Measurements from ENCODE around the gene LTO1. TPM values are rescaled to one million over a fixed set of nuclear protein-coding genes. Genes with fewer than 3 reads are reported as not detected.
A peak's percentile ranks its signal among the peaks of the same experiment; 100 is the strongest.

The LTO1 gene
- total RNA-seq, 4 donors from 2014 or later: 4.1 to 30.7 (median 17.4) TPM

DNA sequence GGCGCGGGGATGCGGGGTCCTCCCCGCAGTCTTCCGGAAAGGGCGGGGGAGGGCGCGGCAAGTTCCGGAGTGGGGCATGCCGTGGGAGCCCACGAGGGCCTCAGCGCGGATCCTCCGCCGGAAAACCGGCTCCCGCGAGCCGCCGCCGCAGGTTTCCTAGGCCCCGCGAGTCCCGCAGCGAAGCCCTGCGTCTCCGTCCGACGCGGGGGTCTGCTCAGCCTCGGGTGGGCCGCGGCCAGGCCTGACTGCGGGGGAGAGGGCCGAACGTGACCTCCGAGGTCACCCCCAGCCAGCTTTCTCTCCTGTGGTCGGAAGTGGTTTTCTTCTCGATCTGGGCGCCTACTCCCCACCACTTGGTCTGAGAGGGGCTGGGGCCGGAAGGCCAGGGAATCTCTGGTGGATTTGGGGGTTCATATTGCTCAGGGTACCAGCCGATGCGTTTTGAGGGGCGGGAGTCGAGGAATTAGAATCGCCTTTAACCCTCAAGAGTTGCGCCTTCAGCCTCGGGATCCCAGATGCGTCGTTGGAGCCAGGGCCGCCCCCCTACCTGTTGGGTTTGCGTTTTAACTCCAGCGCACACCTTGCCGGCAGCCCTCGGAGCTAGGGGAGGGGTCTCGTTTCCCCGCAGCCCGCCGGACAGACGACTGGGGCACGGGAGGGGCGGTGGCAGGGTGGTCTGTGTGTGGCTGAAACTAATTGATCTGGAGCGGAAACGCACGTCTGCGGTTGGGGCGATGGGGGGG is 37.8 kb downstream of the LTO1 start:
- Histone ChIP-seq H3K36me3 (no peaks in the 10 kb centered on the region), H3K4me1 (peaks cover 0 to 48% of the 10 kb centered on the region in 2 donors), H3K27ac (peak overlapping the region in 1 of 2 donors; percentile 20), H3K4me3 (peak overlapping the region in 1 of 2 donors; percentile 28), H3K27me3 (peaks cover 15 to 34% of the 10 kb centered on the region in 2 donors), H3K9me3 (no peaks in the 10 kb centered on the region)
- intact Hi-C loops (cut with DNase I; ENCODE audit: low total_unique reads): no loop called here
- TF ChIP-seq CTCF (IDR thresholded peaks at IDR 0.05) (no peak), POLR2A (IDR thresholded peaks at IDR 0.05) (no peak)
- no peak for DNase-seq

- Histone ChIP-seq H3K4me1 (peaks cover 0 to 45% of the 10 kb centered on the region in 2 donors), H3K27me3 (peaks cover 15 to 30% of the 10 kb centered on the region in 2 donors)
Observed at GRCh38 chr11:69636512-69637197, 38.5 kb downstream of the LTO1 start.

DNA sequence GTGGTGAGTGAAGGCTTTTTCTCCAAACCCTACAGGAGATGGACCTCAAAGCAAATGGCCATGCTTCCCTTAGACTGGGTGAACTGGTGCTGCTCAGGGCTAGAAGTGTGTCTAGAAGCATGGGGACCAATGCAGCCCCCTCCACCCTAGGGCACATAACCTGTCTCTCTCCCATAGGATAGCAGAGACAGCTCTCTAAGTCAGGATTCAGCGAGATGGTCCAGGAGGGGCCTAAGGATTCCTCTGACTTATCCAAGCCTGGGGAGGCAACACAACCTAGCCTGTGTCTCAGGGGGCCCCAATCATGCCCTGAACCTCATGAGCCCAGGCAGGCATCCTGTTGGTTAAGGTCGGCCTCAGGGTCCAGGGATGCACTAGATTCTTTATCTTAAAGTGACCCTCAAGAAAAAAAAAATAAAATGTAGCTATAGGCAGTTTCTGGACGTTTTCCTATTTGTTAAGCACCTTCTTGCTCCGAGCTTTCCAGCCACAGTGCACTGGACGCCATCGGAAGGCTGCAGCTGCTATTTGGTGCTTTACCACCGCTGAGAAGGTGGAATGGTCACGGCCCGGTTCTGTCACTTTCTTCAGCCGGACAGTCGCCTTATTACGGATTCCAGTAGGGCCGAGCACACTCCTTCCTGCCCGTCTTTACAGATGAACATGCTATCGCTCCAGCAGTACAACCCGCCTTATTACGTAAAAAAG is 39.2 kb downstream of the LTO1 start:
- TF ChIP-seq POLR2A (IDR thresholded peaks at IDR 0.05) (no peak), CTCF (IDR thresholded peaks at IDR 0.05) (no peak)
- intact Hi-C loops (cut with DNase I; ENCODE audit: low total_unique reads): no loop called here
- Histone ChIP-seq H3K36me3 (no peaks in the 10 kb centered on the region), H3K9me3 (no peaks in the 10 kb centered on the region), H3K4me3 (peak overlapping the region in 1 of 2 donors; percentile 28), H3K27ac (no peak overlapping the region), H3K4me1 (peaks cover 0 to 38% of the 10 kb centered on the region in 2 donors), H3K27me3 (peaks cover 15 to 30% of the 10 kb centered on the region in 2 donors)
- no peak for DNase-seq

More at GRCh38 chr11:69636512-69637197, 38.5 kb downstream of the LTO1 start:
- Histone ChIP-seq H3K9me3 (no peaks in the 10 kb centered on the region), H3K4me3 (peak overlapping the region in 1 of 2 donors; percentile 28), H3K36me3 (no peaks in the 10 kb centered on the region), H3K27ac (peak overlapping the region in 1 of 2 donors; percentile 20)
- TF ChIP-seq POLR2A (IDR thresholded peaks at IDR 0.05) (peak; percentile 19 to 40), CTCF (IDR thresholded peaks at IDR 0.05) (no peak)
- peak in 1 of 2 donors; percentile 53 for DNase-seq
- intact Hi-C loops (cut with DNase I; ENCODE audit: low total_unique reads): no loop called here

DNA sequence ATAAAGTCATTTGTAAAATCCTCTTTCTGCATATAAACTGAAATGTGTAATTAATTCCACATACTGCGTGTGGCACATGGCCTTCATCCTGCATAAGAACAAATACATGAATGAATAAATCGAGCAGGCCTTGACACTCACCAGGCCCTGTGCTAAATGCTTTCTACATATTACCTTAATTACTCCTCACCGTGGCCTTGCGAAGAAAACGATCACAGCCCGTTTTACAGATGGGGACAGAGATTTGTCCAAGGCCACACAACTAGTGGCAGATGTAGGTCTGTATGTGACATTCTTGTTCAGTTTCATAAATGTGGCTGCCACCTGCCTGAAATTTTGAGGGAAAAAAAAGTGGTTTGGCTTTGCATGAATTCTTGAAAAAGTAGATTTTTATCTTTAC is 40.0 kb downstream of the LTO1 start:
- Histone ChIP-seq H3K36me3 (no peaks in the 10 kb centered on the region), H3K27ac (no peak overlapping the region), H3K27me3 (peaks cover 15 to 25% of the 10 kb centered on the region in 2 donors), H3K4me3 (no peak overlapping the region), H3K4me1 (peaks cover 0 to 32% of the 10 kb centered on the region in 2 donors), H3K9me3 (no peaks in the 10 kb centered on the region)
- intact Hi-C loops (cut with DNase I; ENCODE audit: low total_unique reads): no loop called here
- DNase-seq: no peak
- TF ChIP-seq CTCF (IDR thresholded peaks at IDR 0.05) (no peak), POLR2A (IDR thresholded peaks at IDR 0.05) (no peak)

Data from uterus (tissue), 4 donors.